Measurements from ENCODE around the gene PDE6B. TPM values are rescaled to one million over a fixed set of nuclear protein-coding genes. Genes with fewer than 3 reads are reported as not detected.
A peak's percentile ranks its signal among the peaks of the same experiment; 100 is the strongest.

The PDE6B gene
- total and polyA plus RNA-seq, 2 of the 13 experiments (the other 11 are each of a cell fraction or from before 2014, with no cell fraction given) = 0.38 to 0.40 TPM

- TF ChIP-seq ZNF276 (CRISPR knock-in tag; IDR thresholded peaks at IDR 0.05; ENCODE audit: low read depth) (no peak), MIXL1 (CRISPR knock-in tag; IDR thresholded peaks at IDR 0.05) (peak; percentile 50; the same call in 1 of the 2 replicates), CHD4 (IDR thresholded peaks at IDR 0.05; ENCODE audit: borderline replicate concordance, low read length) (peak; percentile 75; the same call in 1 of the 2 replicates), DPF2 (CRISPR knock-in tag; IDR thresholded peaks at IDR 0.05; ENCODE audit: borderline replicate concordance, low read depth) (peak; percentile 74; the same call in 1 of the 2 replicates), SKIL (CRISPR knock-in tag; IDR thresholded peaks at IDR 0.05; ENCODE audit: borderline replicate concordance) (peak; percentile 87; the same call in 1 of the 2 replicates), NR1H2 (CRISPR knock-in tag; IDR thresholded peaks at IDR 0.05; ENCODE audit: borderline replicate concordance, low read depth) (no peak), IKZF1 (IDR thresholded peaks at IDR 0.05) (no peak), RFX1 (IDR thresholded peaks at IDR 0.05) (no peak), SNAPC2 (CRISPR knock-in tag; IDR thresholded peaks at IDR 0.05) (no peak), HIC2 (CRISPR knock-in tag; IDR thresholded peaks at IDR 0.05; ENCODE audit: low read depth) (no peak), MYC (CRISPR knock-in tag; IDR thresholded peaks at IDR 0.05; ENCODE audit: borderline replicate concordance) (peak; percentile 51; the same call in 1 of the 2 replicates), HOXD1 (CRISPR knock-in tag; IDR thresholded peaks at IDR 0.05) (no peak), PLSCR1 (CRISPR knock-in tag; IDR thresholded peaks at IDR 0.05; ENCODE audit: borderline replicate concordance) (no peak), ZNF792 (CRISPR knock-in tag; IDR thresholded peaks at IDR 0.05) (peak; percentile 50; the same call in 1 of the 2 replicates), FOSL2 (CRISPR knock-in tag; IDR thresholded peaks at IDR 0.05) (peak; percentile 11; the same call in 1 of the 2 replicates), SRSF9 (IDR thresholded peaks at IDR 0.05; ENCODE audit: borderline replicate concordance, insufficient read depth, low read depth, low read length, poor library complexity, severe bottlenecking) (no peak), ATF7 (IDR thresholded peaks at IDR 0.05) (no peak), ATF7 (CRISPR knock-in tag; IDR thresholded peaks at IDR 0.05) (peak; percentile 72; the same call in 1 of the 2 replicates), RXRA (CRISPR knock-in tag; IDR thresholded peaks at IDR 0.05) (peak; percentile 52; the same call in 1 of the 2 replicates), THAP7 (CRISPR knock-in tag; IDR thresholded peaks at IDR 0.05) (peak; percentile 65; the same call in 1 of the 2 replicates)
- TF ChIP-seq, protein P1, sequence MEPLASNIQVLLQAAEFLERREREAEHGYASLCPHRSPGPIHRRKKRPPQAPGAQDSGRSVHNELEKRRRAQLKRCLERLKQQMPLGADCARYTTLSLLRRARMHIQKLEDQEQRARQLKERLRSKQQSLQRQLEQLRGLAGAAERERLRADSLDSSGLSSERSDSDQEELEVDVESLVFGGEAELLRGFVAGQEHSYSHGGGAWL (CRISPR knock-in tag; IDR thresholded peaks at IDR 0.05) = 0 out of 2 replicates have a peak, but pooled peaks have one; percentile 20
These were observed 33.6 kb downstream of the PDE6B start (continued) for GRCh38 chr4:658681-659667.
